ENCODE results near the gene GPR161. TPM values are rescaled to one million over a fixed set of nuclear protein-coding genes. Genes with fewer than 3 reads are reported as not detected.

The GPR161 gene
- total RNA-seq, 1 experiment from 2014 or later, result 15.2 TPM

- no peak for DNase-seq (ENCODE audit: low read depth)
Observed at GRCh38 chr1:168032029-168032428, 104.7 kb downstream of the GPR161 start.

DNA sequence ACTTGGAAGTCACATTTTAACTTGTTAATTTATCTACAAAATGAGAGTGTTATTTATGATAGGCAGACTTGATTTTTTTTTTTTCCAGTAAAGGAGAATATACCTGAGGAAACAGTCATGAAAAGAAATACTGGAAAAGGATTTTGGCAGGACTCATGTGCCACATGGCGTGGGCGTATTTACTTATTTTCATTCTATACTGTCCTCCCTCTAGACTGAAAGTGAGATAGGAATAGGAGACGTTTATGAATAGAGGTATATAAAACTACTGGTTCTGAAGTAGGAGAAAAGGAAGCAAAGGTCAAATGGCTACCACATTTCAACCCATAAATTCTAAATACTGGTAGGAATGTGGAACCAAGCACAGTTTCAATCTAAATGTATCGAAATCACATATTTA lies 105.1 kb downstream of the GPR161 start:
- no peak for DNase-seq (ENCODE audit: low read depth)

GRCh38 chr1:168031198-168031597 lies 105.5 kb downstream of the GPR161 start:
- no peak for DNase-seq (ENCODE audit: low read depth)

Other genes with a start within 250 kb of the GPR161 start
- gene ADCY10, start 222.8 kb downstream of the GPR161 start, total RNA-seq (2014; rRNA removed; shearing (Covaris generic)), result 0.15 TPM in 1 of 2 replicates, not detected in the other
- 27.7 and 53.5 TPM in 2 replicates for gene DCAF6, start 200.2 kb downstream of the GPR161 start, total RNA-seq (2014; rRNA removed; shearing (Covaris generic))
- 91.3 and 99.4 TPM in 2 replicates for gene MPC2, start 199.9 kb downstream of the GPR161 start, total RNA-seq (2014; rRNA removed; shearing (Covaris generic))
- gene TIPRL, start 42.0 kb upstream of the GPR161 start, total RNA-seq (2014; rRNA removed; shearing (Covaris generic)), result 41.7 and 65.9 TPM in 2 replicates
- 31.0 and 49.0 TPM in 2 replicates for gene SFT2D2, start 89.1 kb upstream of the GPR161 start, total RNA-seq (2014; rRNA removed; shearing (Covaris generic))
- 0.54 and 1.1 TPM in 2 replicates for gene TBX19, start 143.9 kb upstream of the GPR161 start, total RNA-seq (2014; rRNA removed; shearing (Covaris generic))